Measurements from ENCODE around the gene NDFIP1.

NDFIP1 gene

GRCh38 chr5:142192286-142193113, 83.9 kb downstream of the NDFIP1 start:
- no peak for DNase-seq

- no peak for DNase-seq
Measured at GRCh38 chr5:142193114-142193428, 84.5 kb downstream of the NDFIP1 start.

DNA sequence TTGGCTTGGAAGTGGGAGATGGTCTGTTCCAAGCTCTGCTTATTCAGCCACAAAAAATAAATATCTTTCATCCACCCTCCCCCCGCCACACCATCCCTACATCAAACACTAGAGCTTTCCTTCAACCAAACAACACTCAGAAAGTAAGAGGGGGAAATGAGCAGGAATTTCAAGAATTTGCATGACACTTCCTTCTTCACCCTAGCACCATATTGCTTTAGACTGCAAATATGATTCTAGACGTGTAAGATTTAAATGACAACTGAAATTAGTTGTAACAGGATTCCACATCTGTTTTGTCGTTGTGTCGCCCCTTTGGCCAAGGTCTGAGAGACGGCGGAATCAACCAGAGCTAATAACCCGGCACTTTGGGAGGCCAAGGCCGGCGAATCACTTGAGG, 88.5 kb downstream of the NDFIP1 start:
- DNase-seq: no peak

GRCh38 chr5:142197781-142198180, 89.2 kb downstream of the NDFIP1 start:
- DNase-seq: no peak

DNA sequence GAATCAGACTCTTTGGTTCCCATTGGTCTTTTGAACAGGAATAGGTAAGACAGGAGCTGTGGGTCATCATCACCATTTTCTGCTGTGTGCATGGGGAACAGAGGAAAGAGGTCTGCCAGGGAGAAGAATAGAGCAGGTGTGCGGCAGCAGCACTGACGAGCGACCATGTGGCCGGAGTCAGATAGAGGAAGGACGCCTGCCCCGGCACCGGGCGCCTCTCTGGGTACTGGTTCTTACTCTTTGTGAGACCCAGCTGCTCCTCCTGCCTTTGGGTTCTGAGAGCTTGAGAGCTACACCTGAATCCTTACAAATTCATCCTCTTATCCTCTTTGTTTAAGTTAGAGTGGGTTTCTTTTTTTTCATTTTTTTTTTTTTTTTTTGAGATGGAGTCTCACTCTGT, 90.8 kb downstream of the NDFIP1 start:
- no peak for DNase-seq

- no peak for DNase-seq
Measured at GRCh38 chr5:142200387-142200786, 91.8 kb downstream of the NDFIP1 start.

- peak; percentile 79 to 85 for DNase-seq
Measured at GRCh38 chr5:142201471-142201887, 92.9 kb downstream of the NDFIP1 start.

DNA sequence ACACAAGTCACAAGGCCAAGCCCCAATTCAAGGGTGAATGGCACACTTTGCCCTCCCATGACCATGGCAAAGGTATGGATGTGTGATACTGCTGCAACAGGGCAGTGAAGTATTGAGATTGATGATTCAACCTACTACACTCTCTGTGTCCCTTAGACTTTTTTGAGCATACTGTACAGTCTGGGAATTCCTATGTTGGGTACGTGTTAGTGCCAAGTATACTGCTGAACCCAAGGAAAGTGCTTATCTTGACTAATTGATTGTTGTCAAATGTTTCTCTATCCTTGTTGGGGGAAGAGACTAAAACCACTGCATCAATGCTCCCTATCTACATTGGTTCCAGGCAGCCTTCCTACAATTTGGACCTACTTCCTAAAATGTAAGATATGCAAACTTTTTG, 93.7 kb downstream of the NDFIP1 start:
- DNase-seq: no peak

Measured in SW 1271 (cell line).